ENCODE results near the gene PDZRN3. TPM values are rescaled to one million over a fixed set of nuclear protein-coding genes. Genes with fewer than 3 reads are reported as not detected.
A peak's percentile ranks its signal among the peaks of the same experiment; 100 is the strongest.

Gene PDZRN3
- total and polyA plus RNA-seq, 4 donors, result 33.6 to 86.3 (median 52.6) TPM

DNA sequence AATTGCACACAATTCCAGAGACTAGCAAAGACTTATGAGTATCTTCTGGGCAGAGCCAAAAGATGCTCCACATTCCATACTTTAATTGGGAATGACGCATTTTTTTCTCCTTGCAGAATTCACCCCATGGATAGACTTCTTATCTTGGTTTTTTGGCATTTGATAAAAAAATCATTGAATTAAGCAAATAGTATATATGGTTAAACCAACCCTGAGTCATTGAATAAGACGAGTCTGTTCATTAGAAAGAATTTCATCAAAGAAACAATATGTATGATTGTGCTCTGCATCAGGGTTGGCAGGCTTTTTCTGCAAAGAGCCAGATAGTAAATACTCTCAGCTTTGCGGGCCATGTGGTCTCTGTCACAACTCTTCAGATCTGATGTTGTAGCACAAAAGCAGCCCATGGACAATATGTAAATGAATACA lies 9.2 kb upstream of the PDZRN3 start:
- no peak for DNase-seq
- H3K4me3 ChIP-seq (ENCODE audit: low read length in 2 of 2), result no peak overlapping the region
- ATAC-seq (ENCODE audit: low FRiP score), result no peak
- WGBS, 2 donors, result 93 to 95% methylated on average over 3 of the region's 3 CpGs
- H3K36me3 ChIP-seq (ENCODE audit: control insufficient read depth in 1 of 2, insufficient read depth in 2 of 2, low read length in 1 of 2), result no peaks in the 10 kb centered on the region
- peaks cover 0 to 2% of the 10 kb centered on the region in 2 donors for H3K4me1 ChIP-seq (ENCODE audit: control insufficient read depth in 1 of 2, insufficient read depth in 2 of 2, low read length in 2 of 2)
- intact Hi-C loops (cut with DNase I), result no loop called here
- no peak overlapping the region for H3K27ac ChIP-seq (ENCODE audit: low read depth in 1 of 2, low read length in 2 of 2)
- H3K27me3 ChIP-seq (ENCODE audit: control insufficient read depth in 1 of 2, insufficient read depth in 2 of 2, low read length in 1 of 2), result no peaks in the 10 kb centered on the region
- H3K9me3 ChIP-seq (ENCODE audit: control insufficient read depth, low read length), result no peaks in the 10 kb centered on the region

DNA sequence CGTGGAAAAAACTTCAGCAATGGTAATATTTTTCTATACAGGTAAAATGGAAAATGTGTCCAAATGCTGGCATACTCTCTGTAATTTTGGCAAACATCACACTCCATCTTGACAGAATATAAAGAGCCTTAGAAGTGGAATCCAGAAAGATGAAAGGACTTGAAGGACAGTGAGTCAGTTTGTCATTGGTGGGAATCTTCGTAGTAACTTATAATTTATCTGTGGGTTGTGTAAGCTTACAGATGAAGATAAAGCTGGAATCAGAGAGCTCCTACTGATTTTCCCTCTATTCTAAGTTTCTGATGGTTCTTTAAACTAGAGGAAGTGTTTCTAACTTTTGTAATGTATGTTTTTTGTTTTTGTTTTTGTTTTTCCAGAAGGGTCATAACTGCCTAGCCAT lies 8.7 kb upstream of the PDZRN3 start:
- no peaks in the 10 kb centered on the region for H3K9me3 ChIP-seq (ENCODE audit: control insufficient read depth, low read length)
- intact Hi-C loops (cut with DNase I), result no loop called here
- H3K36me3 ChIP-seq (ENCODE audit: control insufficient read depth in 1 of 2, insufficient read depth in 2 of 2, low read length in 1 of 2), result no peaks in the 10 kb centered on the region
- 76 to 81% methylated on average over 2 of the region's 2 CpGs for WGBS, 2 donors
- ATAC-seq (ENCODE audit: low FRiP score), result no peak
- H3K4me3 ChIP-seq (ENCODE audit: low read length in 2 of 2), result no peak overlapping the region
- no peak for DNase-seq
- no peak overlapping the region for H3K27ac ChIP-seq (ENCODE audit: low read depth in 1 of 2, low read length in 2 of 2)
- H3K4me1 ChIP-seq (ENCODE audit: control insufficient read depth in 1 of 2, insufficient read depth in 2 of 2, low read length in 2 of 2), result peaks cover 0 to 2% of the 10 kb centered on the region in 2 donors
- no peaks in the 10 kb centered on the region for H3K27me3 ChIP-seq (ENCODE audit: control insufficient read depth in 1 of 2, insufficient read depth in 2 of 2, low read length in 1 of 2)

DNA sequence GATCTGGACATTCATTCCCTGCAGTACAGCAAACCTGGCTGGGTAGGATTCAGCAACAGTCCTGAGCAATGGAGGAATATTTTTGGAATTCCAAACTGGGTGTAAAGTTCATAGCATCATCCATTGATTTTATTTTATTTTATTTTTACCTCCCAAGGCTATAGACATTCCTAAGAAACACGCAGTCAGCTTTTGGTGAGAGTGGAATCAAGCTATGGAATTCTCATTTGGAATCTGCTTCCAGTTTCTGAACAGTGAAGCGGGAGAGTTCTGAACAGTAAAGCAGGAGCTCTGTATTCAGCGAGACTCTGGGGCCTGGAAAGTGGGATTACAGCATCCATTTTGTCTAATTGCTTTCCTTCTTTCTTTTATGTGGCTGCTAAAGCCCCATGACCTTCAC lies 1.4 kb upstream of the PDZRN3 start:
- peak overlapping the region in 1 of 2 donors; percentile 37 for H3K27ac ChIP-seq (ENCODE audit: low read depth in 1 of 2, low read length in 2 of 2)
- peaks cover 0 to 3% of the 10 kb centered on the region in 2 donors for H3K4me1 ChIP-seq (ENCODE audit: control insufficient read depth in 1 of 2, insufficient read depth in 2 of 2, low read length in 2 of 2)
- 68 to 69% methylated on average over 3 of the region's 3 CpGs for WGBS, 2 donors
- intact Hi-C loops (cut with DNase I), result loop anchor here in 1 of 2 donors (10.0 kb wide), 1 partner anchor 159 kb away; no protein-coding TSS in a partner anchor
- H3K9me3 ChIP-seq (ENCODE audit: control insufficient read depth, low read length), result no peaks in the 10 kb centered on the region
- H3K27me3 ChIP-seq (ENCODE audit: control insufficient read depth in 1 of 2, insufficient read depth in 2 of 2, low read length in 1 of 2), result no peaks in the 10 kb centered on the region
- no peak for DNase-seq
- H3K36me3 ChIP-seq (ENCODE audit: control insufficient read depth in 1 of 2, insufficient read depth in 2 of 2, low read length in 1 of 2), result no peaks in the 10 kb centered on the region
- no peak for ATAC-seq (ENCODE audit: low FRiP score)
- H3K4me3 ChIP-seq (ENCODE audit: low read length in 2 of 2), result peak overlapping the region in 1 of 2 donors; percentile 99

DNA sequence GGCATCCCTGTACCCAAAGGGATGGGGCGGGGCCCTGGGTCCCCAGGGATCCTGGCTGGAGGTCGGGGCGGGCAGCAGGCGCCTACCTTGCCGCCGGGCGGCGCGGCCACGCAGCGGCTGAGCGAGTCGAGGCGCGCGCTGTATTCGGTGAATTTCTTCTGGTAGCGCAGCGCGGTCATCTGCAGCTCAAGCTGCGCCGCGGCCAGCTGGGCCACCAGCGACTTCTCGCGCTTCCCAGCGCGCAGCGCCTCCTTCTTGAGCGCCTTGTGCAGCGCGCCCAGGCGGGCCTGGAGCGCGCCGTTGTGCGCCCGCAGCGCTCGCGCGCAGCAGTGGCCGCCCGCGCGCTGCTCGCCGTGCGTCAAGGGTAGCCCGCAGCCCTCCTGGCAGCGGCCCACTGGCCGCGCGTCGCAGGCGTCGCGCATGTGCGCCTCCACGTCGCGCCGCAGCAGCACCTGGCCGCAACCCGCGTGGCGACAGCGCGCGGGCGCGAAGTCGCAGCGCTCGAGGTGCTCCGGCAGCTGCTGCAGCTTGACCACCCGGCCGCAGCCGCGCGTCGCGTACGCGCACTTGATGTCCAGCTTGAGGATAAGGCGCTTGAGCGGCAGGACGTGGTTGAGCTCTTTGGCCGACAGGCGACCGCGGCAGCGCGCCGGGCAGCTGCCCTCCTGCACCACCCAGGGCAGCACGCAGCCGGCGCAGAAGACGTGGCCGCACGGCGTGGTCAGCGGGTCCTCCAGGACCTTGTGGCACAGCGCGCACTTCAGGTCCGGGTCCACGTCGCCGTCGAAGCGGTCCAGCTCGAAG lies 522 bp downstream of the PDZRN3 start:
- Histone ChIP-seq H3K9me3 (ENCODE audit: control insufficient read depth, low read length) (no peaks in the 10 kb centered on the region), H3K27ac (ENCODE audit: low read depth in 1 of 2, low read length in 2 of 2) (peak overlapping the region; percentile 58 to 91), H3K4me3 (ENCODE audit: low read length in 2 of 2) (peak overlapping the region; percentile 78 to 99), H3K36me3 (ENCODE audit: control insufficient read depth in 1 of 2, insufficient read depth in 2 of 2, low read length in 1 of 2) (no peaks in the 10 kb centered on the region), H3K27me3 (ENCODE audit: control insufficient read depth in 1 of 2, insufficient read depth in 2 of 2, low read length in 1 of 2) (no peaks in the 10 kb centered on the region), H3K4me1 (ENCODE audit: control insufficient read depth in 1 of 2, insufficient read depth in 2 of 2, low read length in 2 of 2) (peaks cover 1 to 6% of the 10 kb centered on the region in 2 donors)
- intact Hi-C loops (cut with DNase I), result loop anchor here (1.0 to 10.0 kb wide), 6 partner anchors 52 to 223 kb away; no protein-coding TSS in a partner anchor
- peak; percentile 48 for ATAC-seq (ENCODE audit: low FRiP score)
- 1 to 3% methylated on average over 72 to 112 of the region's 112 CpGs for WGBS, 2 donors
- peak; percentile 69 to 84 for DNase-seq

DNA sequence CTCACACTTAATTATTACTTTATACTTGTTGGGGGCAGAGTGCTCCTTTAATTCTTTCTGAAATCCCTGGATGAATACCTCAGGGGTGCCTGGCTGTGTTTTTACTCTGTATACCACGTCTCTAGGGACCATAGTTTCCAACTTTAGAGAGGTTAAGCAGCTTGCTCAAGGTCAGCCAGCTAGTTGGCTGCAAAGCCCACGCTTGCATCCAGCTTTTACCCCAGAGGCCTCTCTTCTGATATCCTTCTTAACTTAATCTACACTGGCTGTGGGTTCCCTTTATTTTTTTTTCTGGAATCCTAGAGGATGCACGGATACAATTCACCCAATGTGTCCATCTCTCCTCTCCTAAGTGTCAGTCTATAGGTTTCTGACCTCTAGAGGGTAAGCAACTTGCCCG lies 1.4 kb downstream of the PDZRN3 start:
- no peaks in the 10 kb centered on the region for H3K36me3 ChIP-seq (ENCODE audit: control insufficient read depth in 1 of 2, insufficient read depth in 2 of 2, low read length in 1 of 2)
- intact Hi-C loops (cut with DNase I), result loop anchor here (5.0 to 10.0 kb wide), 5 partner anchors 51 to 224 kb away; no protein-coding TSS in a partner anchor
- H3K27me3 ChIP-seq (ENCODE audit: control insufficient read depth in 1 of 2, insufficient read depth in 2 of 2, low read length in 1 of 2), result no peaks in the 10 kb centered on the region
- WGBS, 2 donors, result 1 to 3% methylated on average over 4 of the region's 4 CpGs
- H3K4me3 ChIP-seq (ENCODE audit: low read length in 2 of 2), result peak overlapping the region; percentile 78 to 99
- H3K27ac ChIP-seq (ENCODE audit: low read depth in 1 of 2, low read length in 2 of 2), result peak overlapping the region; percentile 77 to 91
- H3K9me3 ChIP-seq (ENCODE audit: control insufficient read depth, low read length), result no peaks in the 10 kb centered on the region
- DNase-seq, result no peak
- peak; percentile 16 for ATAC-seq (ENCODE audit: low FRiP score)
- H3K4me1 ChIP-seq (ENCODE audit: control insufficient read depth in 1 of 2, insufficient read depth in 2 of 2, low read length in 2 of 2), result peaks cover 3 to 6% of the 10 kb centered on the region in 2 donors

DNA sequence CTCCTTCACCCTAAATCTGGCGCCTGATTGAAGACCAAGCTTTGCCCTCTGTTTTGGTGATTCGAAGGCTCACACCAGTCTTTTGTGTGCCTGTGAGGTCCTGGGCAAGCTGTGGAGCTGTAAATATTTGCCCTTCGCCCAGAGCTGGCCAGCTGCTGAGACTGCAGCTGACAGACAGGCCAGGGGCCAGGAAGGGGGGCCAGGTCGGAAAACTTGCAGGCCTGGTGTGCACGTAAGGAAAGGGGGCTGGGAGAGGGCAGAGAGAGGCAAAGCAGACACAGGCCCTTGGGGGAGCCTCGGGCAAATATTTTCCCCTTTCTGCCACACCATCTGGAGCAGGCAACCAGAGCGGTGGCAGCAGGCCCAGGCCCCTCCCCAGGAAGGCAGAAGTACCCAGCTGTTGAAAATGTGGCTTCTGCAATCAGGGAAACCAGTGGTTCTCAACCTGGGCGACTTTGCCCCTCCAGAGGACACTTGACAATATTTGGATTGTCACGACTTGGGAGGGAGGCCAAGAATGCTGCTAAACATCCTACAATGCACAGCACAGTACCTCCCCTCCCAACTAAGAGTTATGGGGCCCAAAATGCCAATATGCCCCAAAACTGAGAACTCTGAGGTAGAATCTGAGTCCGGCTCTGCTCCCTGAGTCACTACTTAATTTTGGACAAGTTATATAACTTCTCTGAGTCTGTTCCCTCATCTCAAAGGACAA lies 2.5 kb downstream of the PDZRN3 start:
- no peaks in the 10 kb centered on the region for H3K9me3 ChIP-seq (ENCODE audit: control insufficient read depth, low read length)
- peaks cover 3% of the 10 kb centered on the region in 2 donors for H3K4me1 ChIP-seq (ENCODE audit: control insufficient read depth in 1 of 2, insufficient read depth in 2 of 2, low read length in 2 of 2)
- peak overlapping the region; percentile 6 to 41 for H3K27ac ChIP-seq (ENCODE audit: low read depth in 1 of 2, low read length in 2 of 2)
- WGBS, 2 donors, result 3% methylated on average over 10 of the region's 10 CpGs
- DNase-seq, result peak; percentile 70 to 73
- peak overlapping the region; percentile 78 to 99 for H3K4me3 ChIP-seq (ENCODE audit: low read length in 2 of 2)
- peak; percentile 50 for ATAC-seq (ENCODE audit: low FRiP score)
- no peaks in the 10 kb centered on the region for H3K36me3 ChIP-seq (ENCODE audit: control insufficient read depth in 1 of 2, insufficient read depth in 2 of 2, low read length in 1 of 2)
- no peaks in the 10 kb centered on the region for H3K27me3 ChIP-seq (ENCODE audit: control insufficient read depth in 1 of 2, insufficient read depth in 2 of 2, low read length in 1 of 2)
- intact Hi-C loops (cut with DNase I), result loop anchor here (5.0 to 10.0 kb wide), 5 partner anchors 50 to 225 kb away; no protein-coding TSS in a partner anchor

DNA sequence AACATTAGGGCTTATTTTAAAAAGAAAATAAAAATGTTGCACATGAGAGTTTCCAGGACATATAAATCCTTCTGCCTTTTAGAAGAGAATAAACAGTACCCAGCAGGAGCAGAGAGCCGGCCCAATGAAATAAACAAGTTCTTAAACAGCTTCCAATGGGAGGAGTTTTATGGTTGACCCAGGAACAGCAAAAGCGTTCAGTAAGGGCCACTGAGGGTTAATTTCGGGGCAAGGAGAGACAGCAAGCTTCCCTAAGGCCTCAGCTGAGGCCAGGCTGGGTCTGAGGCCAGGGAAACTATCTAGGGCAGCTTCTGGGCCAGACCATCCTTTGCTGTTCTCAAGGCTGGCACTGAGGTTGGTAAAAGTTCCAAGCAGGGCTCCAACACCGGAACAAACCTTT lies 3.4 kb downstream of the PDZRN3 start:
- Histone ChIP-seq H3K27ac (ENCODE audit: low read depth in 1 of 2, low read length in 2 of 2) (peak overlapping the region; percentile 6 to 90), H3K4me3 (ENCODE audit: low read length in 2 of 2) (peak overlapping the region; percentile 78 to 99), H3K36me3 (ENCODE audit: control insufficient read depth in 1 of 2, insufficient read depth in 2 of 2, low read length in 1 of 2) (no peaks in the 10 kb centered on the region), H3K9me3 (ENCODE audit: control insufficient read depth, low read length) (no peaks in the 10 kb centered on the region), H3K27me3 (ENCODE audit: control insufficient read depth in 1 of 2, insufficient read depth in 2 of 2, low read length in 1 of 2) (no peaks in the 10 kb centered on the region), H3K4me1 (ENCODE audit: control insufficient read depth in 1 of 2, insufficient read depth in 2 of 2, low read length in 2 of 2) (peaks cover 3 to 8% of the 10 kb centered on the region in 2 donors)
- intact Hi-C loops (cut with DNase I), result loop anchor here (5.0 to 10.0 kb wide), 5 partner anchors 49 to 226 kb away; no protein-coding TSS in a partner anchor
- 1 to 3% methylated on average over 4 of the region's 4 CpGs for WGBS, 2 donors
- no peak for ATAC-seq (ENCODE audit: low FRiP score)
- DNase-seq, result no peak

DNA sequence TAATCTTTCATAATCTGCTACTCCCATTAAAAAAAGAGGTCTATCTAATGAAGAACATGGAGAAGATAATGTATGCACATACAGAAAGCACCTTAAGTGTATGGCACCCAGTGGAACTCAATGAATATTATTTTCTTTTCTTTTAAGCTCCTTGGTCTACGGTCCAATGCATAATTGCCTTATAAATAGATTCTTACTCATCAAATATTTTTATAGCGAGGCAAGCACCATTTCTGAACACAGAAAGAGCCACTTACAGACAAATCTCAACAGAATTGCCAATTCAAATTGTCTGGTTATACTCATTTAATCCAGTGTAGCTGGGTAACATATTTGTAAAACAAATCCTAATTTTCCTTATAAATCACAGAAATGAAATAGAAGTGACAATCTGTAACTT lies 6.3 kb downstream of the PDZRN3 start:
- peaks cover 9 to 18% of the 10 kb centered on the region in 2 donors for H3K4me1 ChIP-seq (ENCODE audit: control insufficient read depth in 1 of 2, insufficient read depth in 2 of 2, low read length in 2 of 2)
- no peaks in the 10 kb centered on the region for H3K36me3 ChIP-seq (ENCODE audit: control insufficient read depth in 1 of 2, insufficient read depth in 2 of 2, low read length in 1 of 2)
- ATAC-seq (ENCODE audit: low FRiP score) (no peak), DNase-seq (no peak)
- H3K27ac ChIP-seq (ENCODE audit: low read depth in 1 of 2, low read length in 2 of 2), result no peak overlapping the region
- no peaks in the 10 kb centered on the region for H3K9me3 ChIP-seq (ENCODE audit: control insufficient read depth, low read length)
- WGBS, 2 donors, result 0 to 5% methylated on average over 2 of the region's 2 CpGs
- H3K4me3 ChIP-seq (ENCODE audit: low read length in 2 of 2), result no peak overlapping the region
- intact Hi-C loops (cut with DNase I), result no loop called here
- H3K27me3 ChIP-seq (ENCODE audit: control insufficient read depth in 1 of 2, insufficient read depth in 2 of 2, low read length in 1 of 2), result no peaks in the 10 kb centered on the region

All from aorta (tissue), 5 donors.